HG02970 (cell line): ENCODE measurements around the gene ZEB1.
A peak's percentile ranks its signal among the peaks of the same experiment; 100 is the strongest.
"Not testable (repeated sequence)": the region's sequence is repeated elsewhere in the genome, so short reads cannot be mapped to it uniquely, and the experiment has no call there.

Experiments
- ATAC-seq: cut with Tn5 transposase; IDR thresholded peaks from one replicate; pipeline ENCODE4 v1.9.1; 2021; ENCODE audit warnings: mild to moderate bottlenecking, moderate library complexity, moderate number of reproducible peaks; ENCODE audit not compliant: unreplicated experiment, low FRiP score

Gene ZEB1

GRCh38 chr10:31317652-31318381 is 1.2 kb upstream of the ZEB1 start:
- no peak for ATAC-seq

- ATAC-seq: peak; percentile 60
These were observed 598 bp upstream of the ZEB1 start for GRCh38 chr10:31318382-31318853.

- peak; percentile 22 for ATAC-seq
These were observed 860 bp downstream of the ZEB1 start for GRCh38 chr10:31319602-31320549.

- ATAC-seq: no peak
These were observed 1.7 kb downstream of the ZEB1 start for GRCh38 chr10:31320550-31321211.

GRCh38 chr10:31321396-31321941 is 2.5 kb downstream of the ZEB1 start:
- ATAC-seq: no peak

- no peak for ATAC-seq
These were observed 3.6 kb downstream of the ZEB1 start for GRCh38 chr10:31322647-31323046.

DNA sequence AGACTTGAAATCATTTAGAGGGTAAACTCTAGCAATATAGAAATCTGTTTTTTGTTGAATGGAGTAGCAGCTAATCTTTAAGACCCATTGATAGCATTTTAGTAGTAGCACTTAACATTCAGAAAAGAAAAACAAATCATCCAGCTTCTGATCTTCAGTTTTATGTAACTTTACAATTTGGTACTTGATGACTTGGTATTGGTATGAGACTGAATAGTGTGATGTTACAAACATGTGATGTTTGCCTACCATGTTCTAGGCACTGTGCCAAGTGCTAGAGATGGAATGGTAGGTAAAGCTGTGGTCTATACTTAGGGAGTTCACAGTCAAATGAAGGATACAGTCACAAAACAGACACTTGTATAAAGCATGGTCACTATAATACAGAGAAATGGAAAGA is 21.3 kb downstream of the ZEB1 start:
- ATAC-seq: no peak

- ATAC-seq: no peak
These were observed 22.5 kb downstream of the ZEB1 start for GRCh38 chr10:31341552-31341951.

DNA sequence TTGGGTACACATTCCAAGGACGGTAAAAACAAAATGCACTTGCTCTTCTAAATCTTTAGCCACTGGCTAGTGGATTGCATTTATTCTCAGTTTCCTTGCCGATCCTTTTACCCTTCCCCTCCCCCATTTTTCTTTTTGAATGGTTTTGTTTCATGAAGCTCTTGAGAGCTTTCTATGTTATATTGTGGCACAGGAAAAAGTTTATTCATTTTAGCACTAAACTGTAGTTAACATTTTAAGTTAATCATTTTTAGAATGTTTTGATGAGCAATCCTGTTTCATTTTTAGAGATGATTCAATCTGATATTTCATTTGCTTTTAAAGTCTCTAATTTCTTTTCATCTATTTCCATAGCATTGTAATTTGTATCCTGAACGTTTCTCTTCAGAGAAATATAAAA is 24.0 kb downstream of the ZEB1 start:
- no peak for ATAC-seq

DNA sequence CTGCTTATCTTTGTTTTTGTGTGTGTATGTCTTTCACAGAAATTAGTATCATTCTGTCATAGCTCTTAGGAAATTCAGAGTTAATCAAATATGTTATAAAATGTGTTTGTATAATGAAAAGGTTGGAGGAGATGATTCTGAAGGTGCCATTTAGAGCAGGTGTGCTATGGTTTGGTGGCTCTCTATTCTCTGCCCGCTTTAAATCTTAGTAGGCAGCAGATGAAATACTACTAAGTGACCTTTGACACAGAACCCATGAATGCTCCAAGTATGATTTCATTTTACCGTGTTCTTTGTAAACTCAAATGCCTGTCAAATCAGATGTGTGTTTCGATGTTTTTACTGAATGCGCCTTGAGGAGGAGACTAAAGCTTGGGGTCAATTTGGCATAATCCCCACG is 24.5 kb downstream of the ZEB1 start:
- ATAC-seq: no peak

DNA sequence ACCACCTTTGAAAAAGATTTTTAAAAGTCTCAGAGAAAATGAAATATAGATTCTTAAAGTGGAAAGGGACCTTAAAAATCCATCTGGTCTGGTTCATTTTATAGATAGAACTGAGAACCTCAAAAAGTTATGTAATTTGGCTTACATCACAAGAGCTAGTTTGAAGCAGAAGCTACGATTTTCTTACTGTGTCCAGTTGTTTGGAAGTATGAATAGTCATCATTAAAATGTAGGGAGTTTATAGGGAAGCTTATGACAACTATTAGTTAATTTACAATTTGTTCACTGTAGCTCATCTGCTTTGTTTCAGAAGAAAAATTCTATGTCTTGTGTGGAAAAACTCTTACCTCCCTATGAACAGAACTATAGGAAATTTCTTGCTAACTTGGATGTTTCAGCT is 26.9 kb downstream of the ZEB1 start:
- no peak for ATAC-seq

DNA sequence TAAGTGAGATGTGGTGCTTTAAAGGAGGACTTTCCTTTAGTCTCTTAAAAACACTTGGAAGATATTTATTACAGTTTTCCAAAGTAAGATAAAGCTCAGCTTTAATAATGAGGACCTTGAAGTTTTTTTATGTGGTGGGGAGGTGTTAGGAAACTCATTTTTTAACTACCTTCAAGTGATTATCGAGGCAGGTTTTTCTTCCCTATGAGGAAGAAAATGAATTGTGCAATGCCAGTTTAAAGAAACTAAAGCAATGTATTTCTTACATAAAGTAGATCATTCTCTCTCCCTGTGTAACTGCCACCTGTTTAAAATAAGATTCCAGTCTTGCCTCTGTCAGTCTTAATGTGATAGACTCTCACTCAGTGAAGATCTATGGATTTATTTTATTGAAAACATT is 27.9 kb downstream of the ZEB1 start:
- ATAC-seq: no peak

DNA sequence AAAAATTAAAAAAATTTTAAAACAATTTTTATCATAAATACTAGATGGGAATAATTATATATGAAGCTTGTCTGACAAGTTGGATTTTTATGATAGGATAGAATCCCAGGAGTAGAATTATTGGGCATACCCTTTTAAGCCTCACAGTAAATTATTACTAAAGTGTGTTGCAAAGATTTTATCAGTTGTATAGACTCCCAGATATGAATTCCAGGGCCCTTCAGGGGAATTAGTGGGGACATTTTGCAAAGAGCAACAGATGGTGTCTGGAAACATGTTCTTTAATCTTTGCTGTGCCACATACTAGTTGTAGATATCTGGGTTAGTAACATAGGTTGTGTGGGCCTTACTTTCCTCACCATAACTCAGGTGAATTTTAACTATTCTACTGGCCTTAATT is 28.7 kb downstream of the ZEB1 start:
- no peak for ATAC-seq

GRCh38 chr10:31350891-31351290 is 31.9 kb downstream of the ZEB1 start:
- no peak for ATAC-seq

GRCh38 chr10:31352436-31353226 is 33.6 kb downstream of the ZEB1 start:
- ATAC-seq: no peak

- ATAC-seq: peak; percentile 72
These were observed 34.6 kb downstream of the ZEB1 start for GRCh38 chr10:31353574-31353973.

DNA sequence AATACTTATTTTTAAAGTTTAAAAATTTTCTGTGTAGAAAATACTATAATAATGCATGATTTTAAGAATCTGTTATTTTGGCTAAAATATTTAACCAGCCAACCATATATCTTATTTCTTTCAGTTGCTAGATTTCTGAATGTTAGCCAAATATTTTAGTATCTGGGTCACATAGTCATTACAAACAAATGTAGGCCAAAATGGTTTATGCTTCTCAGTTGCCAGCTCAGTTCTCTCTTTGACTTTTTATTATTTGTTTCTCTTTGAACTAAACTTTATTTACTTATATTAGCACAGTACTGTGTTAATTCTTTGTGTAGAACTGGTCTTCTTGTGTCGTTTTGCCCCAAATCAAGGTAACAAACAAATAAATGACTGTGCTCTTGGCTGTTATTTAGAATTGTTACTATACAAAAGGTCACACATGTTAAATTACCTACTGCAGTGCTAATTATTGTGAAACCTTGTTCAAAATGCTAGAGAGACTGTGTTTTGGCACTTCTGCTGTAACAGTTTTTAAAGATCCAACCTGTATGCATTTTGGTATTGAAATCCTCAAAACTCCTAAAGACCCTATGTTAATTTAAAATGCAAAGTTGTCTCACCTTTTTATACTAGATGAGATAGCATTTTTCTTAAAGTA is 39.8 kb downstream of the ZEB1 start:
- no peak for ATAC-seq

GRCh38 chr10:31359979-31360378 is 41.0 kb downstream of the ZEB1 start:
- ATAC-seq: no peak

DNA sequence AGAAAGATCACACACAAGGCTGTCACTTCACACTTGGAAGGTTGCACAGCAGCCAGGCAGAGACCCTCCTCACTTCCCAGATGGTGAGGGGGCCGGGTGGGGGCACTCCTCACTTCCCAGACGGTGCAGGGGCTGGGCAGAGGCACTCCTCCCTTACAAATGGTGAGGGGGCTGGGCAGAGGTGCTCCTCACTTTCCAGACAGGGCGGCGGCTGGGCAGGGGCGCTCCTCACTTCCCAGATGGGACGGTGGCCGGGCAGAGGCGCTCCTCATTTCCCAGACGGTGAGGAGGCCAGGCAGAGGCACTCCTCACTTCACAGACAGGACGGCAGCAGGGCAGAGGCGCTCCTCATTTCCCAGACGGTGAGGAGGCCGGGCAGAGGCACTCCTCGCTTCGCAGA is 42.5 kb downstream of the ZEB1 start:
- not testable (repeated sequence) for ATAC-seq
